Thymus (tissue), 14 donors: ENCODE data around the gene CBLN1. TPM values are rescaled to one million over a fixed set of nuclear protein-coding genes. Genes with fewer than 3 reads are reported as not detected.

Experiments
- DNase-seq, 9 donors: peaks; one replicate each; pipeline ENCODE4 v3.0.0-alpha.2; 2013; ENCODE audit warnings: low spot score in 9 of 9, low read depth in 6 of 9, missing footprints in 1 of 9
- H3K27ac ChIP-seq, 2 donors: one replicate each; pipeline ENCODE4 v1.5.1; 2013; ENCODE audit warnings: control low read depth in 1 of 2, low read depth in 1 of 2, low read length in 1 of 2, mild to moderate bottlenecking in 1 of 2, moderate library complexity in 1 of 2
- H3K27me3 ChIP-seq, 2 donors: one replicate each; pipeline ENCODE4 v1.5.1; 2013; ENCODE audit warnings: low read length in 1 of 2; ENCODE audit not compliant: control insufficient read depth in 2 of 2, insufficient read depth in 1 of 2
- H3K36me3 ChIP-seq, 2 donors: one replicate each; pipeline ENCODE4 v1.5.1; 2013; ENCODE audit warnings: low read length in 1 of 2, mild to moderate bottlenecking in 1 of 2, moderate library complexity in 1 of 2; ENCODE audit not compliant: control insufficient read depth in 2 of 2, insufficient read depth in 2 of 2
- H3K4me1 ChIP-seq, 2 donors: one replicate each; pipeline ENCODE4 v1.5.1; 2013; ENCODE audit warnings: low read length in 2 of 2; ENCODE audit not compliant: control insufficient read depth in 2 of 2, insufficient read depth in 2 of 2
- H3K4me3 ChIP-seq, 2 donors: one replicate each; pipeline ENCODE4 v1.5.1; 2013; ENCODE audit warnings: low read length in 2 of 2, control low read depth in 1 of 2, mild to moderate bottlenecking in 1 of 2
- H3K9me3 ChIP-seq, 2 donors: one replicate each; pipeline ENCODE4 v1.5.1; 2013; ENCODE audit warnings: low read length in 1 of 2, mild to moderate bottlenecking in 1 of 2; ENCODE audit not compliant: control insufficient read depth in 2 of 2, insufficient read depth in 1 of 2
- WGBS: extraction: QIAGEN DNeasy Blood & Tissue Kit; methylation state at CpG from one replicate; pipeline ENCODE4 v1.1.7; 2013; 5-methylcytosine and 5-hydroxymethylcytosine counted together
- long read RNA-seq, 10 donors: transcript quantifications; one replicate each; lab custom pipeline, GENCODE V29; 2026
- polyA plus RNA-seq: library from polyadenylated mRNA; stranded (reverse); fragments of 200-250 nt; gene quantifications from one replicate; pipeline ENCODE4 v1.2.3, GENCODE V29; 2013
- total RNA-seq: library from RNA; stranded (reverse); fragments of 120-200 nt; gene quantifications from one replicate; pipeline ENCODE4 v1.2.4, GENCODE V29; 2013
- donor health status: healthy.

Gene CBLN1
- 1.3 TPM for total RNA-seq
- polyA plus RNA-seq = 0.32 TPM
- long read RNA-seq, donor 1 = 0 reads
- long read RNA-seq, donor 2 = 0 reads
- long read RNA-seq, donor 3 = 0 reads
- long read RNA-seq, donor 4 = 0 reads
- long read RNA-seq, donor 5 = 0 reads
- long read RNA-seq, donor 6, partial matches to known transcripts = 0 of 2 reads
- long read RNA-seq, donor 6, other reads (novel, unspliced or antisense) = 0 of 2 reads
- long read RNA-seq, donor 7 = 0 reads
- long read RNA-seq, donor 8 = 0 reads
- long read RNA-seq, donor 9 = 0 reads
- long read RNA-seq, donor 10 = 0 reads

DNA sequence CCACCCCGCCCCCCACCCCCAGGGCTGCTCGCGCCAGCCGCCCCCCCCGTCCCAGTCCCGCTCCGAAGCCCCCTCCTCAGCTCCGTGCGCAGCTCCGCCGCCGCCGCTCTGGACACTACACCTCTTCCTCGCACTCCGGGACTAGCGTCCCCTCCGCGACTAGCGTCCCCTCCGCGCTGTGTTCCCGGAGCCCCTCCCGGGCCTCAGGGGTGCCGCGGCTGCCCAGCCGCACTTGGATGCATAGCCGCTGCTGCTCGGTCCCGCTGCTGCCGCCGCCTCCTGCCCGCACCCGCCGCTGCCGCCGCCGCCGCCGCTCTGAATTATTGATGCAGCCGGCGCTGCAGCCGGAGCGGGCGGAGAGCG is at the start of gene CBLN1:
Gene CBLN1 (minus strand): TSS at position 359 of the 363 bp plus-strand sequence. CDS start 373 bp downstream, outside the sequence.
- WGBS = 2% methylated on average over 44 of the region's 45 CpGs

DNA sequence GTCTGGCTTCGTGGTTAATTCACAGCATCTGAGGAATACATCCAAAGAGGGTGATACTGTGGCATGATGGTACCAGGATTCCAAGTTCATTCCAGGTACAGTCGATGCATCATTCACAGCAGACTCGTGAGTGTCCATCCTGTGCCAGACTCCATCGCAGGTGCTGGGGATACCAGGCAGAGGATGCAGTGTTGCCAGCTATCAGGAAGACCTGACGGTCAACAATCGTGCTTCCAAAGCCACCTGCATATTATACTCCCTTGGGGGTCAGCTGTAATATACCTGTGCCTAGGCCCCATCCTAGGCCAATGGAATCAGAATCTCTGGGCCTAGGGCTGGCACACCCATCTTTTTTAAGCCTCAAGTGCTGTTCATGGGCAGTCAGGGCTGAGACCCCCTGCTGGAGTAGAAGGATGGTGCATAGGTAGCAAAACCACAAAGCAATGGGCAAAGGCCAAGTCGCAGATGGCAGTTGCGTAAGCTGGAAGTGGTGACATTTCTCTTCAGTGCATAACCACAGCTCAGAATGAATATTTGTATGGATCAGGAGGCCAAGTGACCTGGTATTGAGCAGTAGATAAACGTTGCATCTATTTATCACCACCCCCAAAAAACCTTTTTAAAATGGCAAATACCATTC is 49.0 kb upstream of the CBLN1 start:
- H3K4me1 ChIP-seq = no peaks in the 10 kb centered on the region
- DNase-seq = no peak
- no peaks in the 10 kb centered on the region for H3K9me3 ChIP-seq
- 73% methylated on average over 9 of the region's 9 CpGs for WGBS
- no peaks in the 10 kb centered on the region for H3K27me3 ChIP-seq
- no peaks in the 10 kb centered on the region for H3K36me3 ChIP-seq
- H3K4me3 ChIP-seq = no peak overlapping the region
- no peak overlapping the region for H3K27ac ChIP-seq

More for the DNA sequence above, at the start of gene CBLN1:
- Histone ChIP-seq H3K27ac (no peak within 1 kb of the TSS), H3K9me3 (no peaks in the 10 kb centered on the region), H3K4me3 (peak within 1 kb of the TSS in 1 of 2 donors; percentile 46), H3K36me3 (no peaks in the 10 kb centered on the region), H3K27me3 (peaks cover 79 to 87% of the 10 kb centered on the region in 2 donors), H3K4me1 (peaks cover 2 to 8% of the 10 kb centered on the region in 2 donors)
- no peak for DNase-seq

DNA sequence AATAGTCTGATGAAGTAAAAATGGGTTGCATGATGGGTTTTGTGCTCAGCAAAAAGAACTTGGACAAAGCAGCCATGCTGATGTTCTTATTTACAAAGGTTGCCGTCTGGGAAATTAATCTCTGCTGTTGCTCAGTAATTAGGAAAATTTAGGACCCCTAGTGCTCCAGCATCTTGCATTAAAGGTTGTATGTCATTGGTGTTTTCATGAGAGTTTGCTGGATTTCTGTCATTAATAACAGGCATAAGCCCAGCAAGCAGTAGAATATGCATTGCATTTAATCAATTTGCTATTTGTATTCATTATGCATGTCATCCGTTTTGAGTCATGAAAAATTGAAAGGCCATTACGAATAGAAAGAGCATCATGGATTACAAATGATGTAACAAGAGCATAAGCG is 46.7 kb upstream of the CBLN1 start:
- no peak for DNase-seq
- Histone ChIP-seq H3K9me3 (no peaks in the 10 kb centered on the region), H3K4me1 (no peaks in the 10 kb centered on the region), H3K27me3 (no peaks in the 10 kb centered on the region), H3K4me3 (no peak overlapping the region), H3K27ac (no peak overlapping the region), H3K36me3 (no peaks in the 10 kb centered on the region)
- WGBS = 96% methylated on average over 4 of the region's 4 CpGs

DNA sequence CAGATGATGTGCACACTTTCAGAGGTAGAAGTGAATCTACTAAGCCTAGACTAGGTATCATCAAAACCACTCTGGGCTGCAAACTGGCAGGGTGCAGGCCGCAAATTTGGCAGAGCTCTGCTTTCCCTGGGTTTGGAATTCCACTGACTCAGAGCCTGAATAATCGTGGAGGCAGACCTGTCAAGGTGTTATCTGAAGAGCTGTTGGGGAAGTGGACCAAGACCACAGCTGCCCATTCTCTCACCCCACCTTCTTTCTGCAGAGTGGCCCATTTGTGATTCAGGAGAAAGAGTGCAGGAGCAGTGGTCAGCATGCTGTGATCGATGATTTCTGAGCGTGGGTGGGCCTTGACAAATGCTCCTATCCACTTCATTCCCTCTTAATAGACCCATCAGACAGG is 45.8 kb upstream of the CBLN1 start:
- Histone ChIP-seq H3K9me3 (no peaks in the 10 kb centered on the region), H3K27me3 (no peaks in the 10 kb centered on the region), H3K27ac (no peak overlapping the region), H3K4me1 (no peaks in the 10 kb centered on the region), H3K36me3 (no peaks in the 10 kb centered on the region), H3K4me3 (no peak overlapping the region)
- WGBS = 92% methylated on average over 4 of the region's 4 CpGs
- DNase-seq = no peak

GRCh38 chr16:49324703-49325102 is 43.1 kb upstream of the CBLN1 start:
- no peak overlapping the region for H3K4me3 ChIP-seq
- no peaks in the 10 kb centered on the region for H3K4me1 ChIP-seq
- H3K27me3 ChIP-seq = no peaks in the 10 kb centered on the region
- H3K36me3 ChIP-seq = no peaks in the 10 kb centered on the region
- H3K9me3 ChIP-seq = no peaks in the 10 kb centered on the region
- no peak overlapping the region for H3K27ac ChIP-seq
- no peak for DNase-seq
- 97% methylated on average over 9 of the region's 9 CpGs for WGBS

DNA sequence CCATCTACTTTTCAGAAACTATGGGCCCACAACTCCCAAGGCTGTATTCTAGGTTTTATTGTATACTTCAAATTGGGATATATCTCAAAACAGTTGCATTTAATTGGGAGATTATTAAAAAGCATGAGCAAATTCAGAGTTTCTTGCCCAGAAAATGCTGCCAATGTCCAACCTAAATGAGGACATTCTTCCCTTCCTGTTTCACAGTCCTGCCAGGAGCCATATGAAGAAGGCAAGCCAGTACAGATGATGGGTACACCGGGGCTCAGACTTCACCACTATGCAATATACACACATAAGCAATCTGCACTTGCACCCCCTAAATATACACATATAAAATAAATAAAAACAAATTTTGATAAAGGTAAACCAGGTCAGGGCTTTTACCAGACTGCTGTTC is 34.0 kb upstream of the CBLN1 start:
- H3K4me1 ChIP-seq = no peaks in the 10 kb centered on the region
- H3K4me3 ChIP-seq = no peak overlapping the region
- no peaks in the 10 kb centered on the region for H3K27me3 ChIP-seq
- no peak for DNase-seq
- H3K9me3 ChIP-seq = no peaks in the 10 kb centered on the region
- WGBS = 90% methylated on average over 1 of the region's 1 CpG
- no peak overlapping the region for H3K27ac ChIP-seq
- H3K36me3 ChIP-seq = no peaks in the 10 kb centered on the region

DNA sequence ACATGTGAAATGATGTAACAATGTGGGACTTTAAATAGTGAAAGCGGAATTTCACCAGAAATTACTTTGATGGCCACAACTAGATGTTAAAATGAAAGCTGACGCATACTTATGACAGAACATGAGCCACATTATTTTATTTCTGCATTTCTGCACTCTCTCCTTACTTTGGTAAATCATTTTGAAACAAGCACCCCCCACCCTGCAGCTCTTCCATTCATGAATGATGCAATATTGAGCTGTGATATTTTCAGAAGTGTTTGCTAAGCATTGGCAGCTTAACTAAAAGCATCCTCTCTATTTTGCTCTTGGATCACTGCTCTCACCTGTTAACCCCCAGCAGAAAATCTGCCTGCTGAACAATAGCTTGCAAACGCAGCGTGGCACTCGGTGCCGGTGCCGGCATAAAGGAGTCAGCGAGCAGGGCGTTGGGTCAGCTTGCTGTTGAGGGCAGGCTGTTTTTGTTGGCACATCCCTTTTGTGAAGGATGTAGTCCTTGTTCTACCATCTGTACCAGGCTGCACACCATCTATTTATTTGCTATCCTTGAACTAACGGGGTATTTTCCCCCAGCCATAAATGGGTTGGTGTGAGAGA is 30.8 kb upstream of the CBLN1 start:
- no peak overlapping the region for H3K27ac ChIP-seq
- H3K9me3 ChIP-seq = no peaks in the 10 kb centered on the region
- no peaks in the 10 kb centered on the region for H3K36me3 ChIP-seq
- H3K4me1 ChIP-seq = no peaks in the 10 kb centered on the region
- no peak for DNase-seq
- H3K4me3 ChIP-seq = no peak overlapping the region
- WGBS = 60% methylated on average over 10 of the region's 10 CpGs
- H3K27me3 ChIP-seq = no peaks in the 10 kb centered on the region

GRCh38 chr16:49311823-49312222 is 30.2 kb upstream of the CBLN1 start:
- no peaks in the 10 kb centered on the region for H3K36me3 ChIP-seq
- H3K27me3 ChIP-seq = no peaks in the 10 kb centered on the region
- H3K4me1 ChIP-seq = no peaks in the 10 kb centered on the region
- H3K4me3 ChIP-seq = no peak overlapping the region
- no peak overlapping the region for H3K27ac ChIP-seq
- no peak for DNase-seq
- no peaks in the 10 kb centered on the region for H3K9me3 ChIP-seq
- WGBS = 78% methylated on average over 6 of the region's 6 CpGs

DNA sequence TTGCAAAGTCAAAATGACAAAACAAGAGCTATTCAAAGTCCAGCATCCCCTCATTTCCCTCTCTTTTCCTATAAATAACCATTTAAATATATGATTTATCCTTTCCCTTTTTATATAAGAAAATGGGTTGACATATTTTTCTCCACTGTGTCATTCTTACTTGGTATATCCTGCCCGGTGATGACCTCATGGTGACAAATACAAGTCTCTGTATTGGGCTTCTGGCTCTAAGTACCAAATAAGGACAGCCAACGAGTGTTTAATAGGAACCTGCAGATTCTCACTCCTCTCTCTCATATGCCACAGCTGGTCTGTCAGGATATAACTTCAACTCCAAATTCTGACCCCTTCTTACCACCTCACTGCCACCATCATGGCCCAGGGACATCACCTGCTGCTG is 25.5 kb upstream of the CBLN1 start:
- Histone ChIP-seq H3K27me3 (no peaks in the 10 kb centered on the region), H3K9me3 (no peaks in the 10 kb centered on the region), H3K27ac (no peak overlapping the region), H3K4me1 (no peaks in the 10 kb centered on the region), H3K4me3 (no peak overlapping the region), H3K36me3 (no peaks in the 10 kb centered on the region)
- 86% methylated on average over 2 of the region's 2 CpGs for WGBS
- DNase-seq = no peak
